ENCODE data around the gene NMRAL1.

Gene NMRAL1

GRCh38 chr16:4433228-4433627 is 41.2 kb downstream of the NMRAL1 start:
- H3K4me3 ChIP-seq (ENCODE audit: low read depth, low read length), result no peak overlapping the region
- no peak for TF ChIP-seq CTCF (IDR thresholded peaks at IDR 0.05; ENCODE audit: low read depth, low read length)
- in situ Hi-C loops (cut with HindIII; ENCODE audit: low sequenced_read_pairs), result no loop called here
- no peak for DNase-seq (ENCODE audit: low read depth, low spot score)

GRCh38 chr16:4431023-4431422 is 43.4 kb downstream of the NMRAL1 start:
- TF ChIP-seq CTCF (IDR thresholded peaks at IDR 0.05; ENCODE audit: low read depth, low read length), result no peak
- no peak overlapping the region for H3K4me3 ChIP-seq (ENCODE audit: low read depth, low read length)
- no peak for DNase-seq (ENCODE audit: low read depth, low spot score)
- in situ Hi-C loops (cut with HindIII; ENCODE audit: low sequenced_read_pairs), result no loop called here

- no peak for TF ChIP-seq CTCF (IDR thresholded peaks at IDR 0.05; ENCODE audit: low read depth, low read length)
- in situ Hi-C loops (cut with HindIII; ENCODE audit: low sequenced_read_pairs), result no loop called here
- DNase-seq (ENCODE audit: low read depth, low spot score), result no peak
- H3K4me3 ChIP-seq (ENCODE audit: low read depth, low read length), result no peak overlapping the region
These were observed 45.9 kb downstream of the NMRAL1 start for GRCh38 chr16:4428500-4428899.

- no peak for TF ChIP-seq CTCF (IDR thresholded peaks at IDR 0.05; ENCODE audit: low read depth, low read length)
- no peak for DNase-seq (ENCODE audit: low read depth, low spot score)
- in situ Hi-C loops (cut with HindIII; ENCODE audit: low sequenced_read_pairs), result no loop called here
- peak overlapping the region; percentile 97 for H3K4me3 ChIP-seq (ENCODE audit: low read depth, low read length)
These were observed 47.6 kb downstream of the NMRAL1 start for GRCh38 chr16:4426722-4427372.

- in situ Hi-C loops (cut with HindIII; ENCODE audit: low sequenced_read_pairs), result no loop called here
- DNase-seq (ENCODE audit: low read depth, low spot score), result no peak
- no peak for TF ChIP-seq CTCF (IDR thresholded peaks at IDR 0.05; ENCODE audit: low read depth, low read length)
- peak overlapping the region; percentile 97 for H3K4me3 ChIP-seq (ENCODE audit: low read depth, low read length)
These were observed 48.3 kb downstream of the NMRAL1 start for GRCh38 chr16:4426021-4426684.

GRCh38 chr16:4425378-4426020 is 48.9 kb downstream of the NMRAL1 start, which contains the start of gene DNAJA3:
Gene DNAJA3, plus strand, starts transcription at chr16:4425868. Its CDS starts 14 bp downstream, at chr16:4425882.
- peak within 1 kb of the TSS; percentile 97 for H3K4me3 ChIP-seq (ENCODE audit: low read depth, low read length)
- in situ Hi-C loops (cut with HindIII; ENCODE audit: low sequenced_read_pairs), result no loop called here
- TF ChIP-seq CTCF (IDR thresholded peaks at IDR 0.05; ENCODE audit: low read depth, low read length), result no peak
- peak; percentile 97 for DNase-seq (ENCODE audit: low read depth, low spot score)
